Measurements from ENCODE around the gene BTG4.

The BTG4 gene

DNA sequence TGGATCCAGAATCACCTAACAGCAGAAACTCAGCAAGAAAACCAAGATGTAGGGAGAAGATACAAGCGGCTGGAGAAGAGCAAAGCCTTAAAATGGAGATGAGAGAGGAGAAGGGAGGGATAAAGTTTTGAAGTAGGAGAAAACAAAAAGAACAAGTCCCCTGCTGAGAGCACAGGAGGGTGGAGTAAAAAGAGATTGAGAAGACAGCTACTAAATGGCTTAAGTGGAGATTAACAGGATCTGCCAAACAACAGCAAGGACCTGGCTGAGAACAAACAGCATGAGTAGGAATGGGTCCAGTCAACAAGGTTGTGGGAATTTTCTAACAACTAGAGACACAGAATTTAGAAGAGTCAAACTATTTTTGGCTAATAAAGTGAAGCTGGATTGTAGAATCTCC lies 18.1 kb downstream of the BTG4 start:
- no peak for DNase-seq (ENCODE audit: low read depth in 2 of 2)

DNA sequence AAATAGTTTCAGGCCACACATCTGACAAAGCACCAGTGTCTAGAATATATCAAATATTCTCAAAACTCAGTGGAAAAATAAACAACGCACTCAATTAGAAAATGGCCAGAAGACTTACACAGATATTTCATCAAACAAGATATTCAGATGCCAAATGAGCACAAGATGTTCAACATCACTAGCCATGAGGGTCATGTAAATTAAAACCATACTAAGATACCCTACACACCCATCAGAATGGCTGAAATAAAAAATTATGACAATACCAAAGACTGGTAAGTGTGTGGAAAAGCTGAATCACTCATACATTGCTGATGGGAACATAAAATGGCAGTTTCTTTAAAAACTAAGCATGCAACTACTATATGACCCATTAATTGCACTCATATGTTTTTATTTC lies 21.7 kb downstream of the BTG4 start:
- DNase-seq (ENCODE audit: low read depth in 2 of 2): no peak

DNA sequence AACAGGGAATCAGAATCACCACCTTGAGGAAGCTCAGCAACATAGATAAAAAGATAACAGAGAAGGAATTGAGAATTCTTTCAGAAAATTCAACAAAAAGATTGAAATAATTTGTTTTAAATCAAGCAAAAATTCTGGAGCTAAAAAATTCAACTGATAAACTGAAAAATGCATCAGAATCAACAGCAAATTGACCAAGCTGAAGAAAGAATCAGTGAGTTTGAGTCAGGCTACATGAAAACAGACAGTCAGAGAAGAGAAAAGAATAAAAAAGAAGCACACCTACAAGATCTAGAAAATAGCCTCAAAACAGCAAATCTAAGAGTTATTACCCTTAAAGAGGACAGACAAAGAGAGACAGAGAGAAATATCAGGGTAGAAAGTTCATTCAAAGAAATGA lies 28.8 kb downstream of the BTG4 start:
- no peak for DNase-seq (ENCODE audit: low read depth in 2 of 2)

DNA sequence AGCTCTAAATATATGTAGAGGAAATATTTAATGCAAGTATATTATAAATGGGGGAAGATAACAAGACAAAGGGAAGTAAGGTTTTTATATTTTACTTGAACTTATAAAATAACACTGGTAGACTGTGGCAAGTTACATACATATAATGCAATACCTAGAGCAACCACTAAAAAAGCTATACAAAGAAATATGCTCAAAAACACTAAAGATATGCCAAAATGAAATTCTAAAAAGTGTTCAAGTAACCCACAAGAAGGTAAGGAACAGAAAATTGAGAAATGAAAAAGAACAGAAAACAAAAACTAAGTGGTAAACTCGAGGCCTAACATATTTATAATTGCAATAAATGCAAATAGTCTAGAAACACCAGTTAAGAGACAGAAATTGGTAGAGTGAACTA lies 32.5 kb downstream of the BTG4 start:
- no peak for DNase-seq (ENCODE audit: low read depth in 2 of 2)

DNA sequence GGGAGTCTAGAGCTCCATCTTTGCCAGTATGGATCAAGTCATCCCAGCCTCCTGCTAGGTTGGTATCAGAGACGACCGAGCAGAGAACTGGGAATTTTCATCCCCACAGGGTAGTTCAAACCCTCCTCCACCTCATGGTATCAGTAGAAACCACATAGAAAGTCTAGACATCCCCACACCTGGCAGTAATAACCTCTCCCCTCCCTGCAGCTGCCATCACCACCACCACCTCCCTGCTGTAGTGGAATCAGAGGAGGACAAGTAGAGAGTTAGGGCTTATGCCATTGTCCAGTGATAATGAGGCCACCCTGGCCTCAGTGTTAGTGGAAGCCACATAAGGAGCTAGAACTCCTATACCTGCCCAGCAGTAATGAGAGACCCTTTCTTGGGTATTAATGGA lies 34.3 kb downstream of the BTG4 start:
- no peak for DNase-seq (ENCODE audit: low read depth in 2 of 2)

DNA sequence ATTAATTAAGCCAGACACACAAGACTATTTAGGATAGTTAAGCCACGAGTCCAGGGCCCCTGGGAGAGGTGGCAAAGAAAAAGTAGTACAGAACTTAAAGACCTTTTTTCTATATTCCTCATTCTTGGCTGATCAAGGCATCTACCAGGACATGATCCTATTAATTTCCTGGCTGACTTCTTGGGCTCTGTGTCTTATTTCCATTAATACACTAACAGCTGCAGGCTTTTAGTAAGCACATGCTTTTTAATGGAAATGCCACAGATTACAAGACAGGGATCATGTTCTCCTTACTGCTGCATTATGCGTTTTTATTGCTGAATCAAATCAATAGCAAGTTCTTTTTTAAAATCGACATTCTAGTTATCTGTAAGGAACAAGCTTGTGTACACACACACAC lies 35.2 kb downstream of the BTG4 start:
- DNase-seq (ENCODE audit: low read depth in 2 of 2): no peak

DNA sequence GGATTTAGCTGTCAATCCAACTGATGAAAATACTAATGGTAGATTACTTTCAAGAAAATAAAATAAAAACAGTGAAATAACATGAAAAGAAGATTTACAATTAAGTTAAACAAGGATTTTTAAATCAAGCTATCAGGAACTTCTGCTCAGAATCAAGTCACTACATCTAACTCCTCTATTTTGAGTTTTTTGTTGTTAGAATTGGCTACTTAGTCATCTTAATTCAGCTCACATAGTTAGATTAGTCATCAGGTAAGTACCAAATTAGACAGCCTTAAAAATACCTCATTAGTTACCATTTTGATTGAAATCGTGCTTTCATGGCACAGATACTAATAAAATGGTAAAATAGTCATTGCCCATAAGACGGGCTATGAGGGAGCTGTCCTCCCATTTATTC lies 35.8 kb downstream of the BTG4 start:
- DNase-seq (ENCODE audit: low read depth in 2 of 2): no peak

DNA sequence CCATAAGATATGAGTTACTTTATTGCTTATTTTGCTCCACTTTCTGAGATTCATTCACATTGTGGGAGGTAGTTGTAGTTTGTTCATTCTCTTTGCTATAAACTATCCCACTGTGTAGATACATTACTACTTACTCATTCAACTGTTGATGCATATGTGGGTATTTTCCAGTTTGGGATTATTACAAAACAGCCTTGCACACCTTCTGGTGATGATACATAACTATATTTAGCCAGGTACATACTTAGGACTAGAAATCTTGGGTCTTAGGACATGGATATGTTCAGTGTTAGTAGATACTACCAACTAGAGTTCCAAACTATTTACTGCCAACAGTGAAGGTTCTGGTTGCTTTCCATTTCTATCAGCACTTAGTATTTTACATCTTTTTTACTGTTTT lies 37.8 kb downstream of the BTG4 start:
- DNase-seq (ENCODE audit: low read depth in 2 of 2): no peak

DNA sequence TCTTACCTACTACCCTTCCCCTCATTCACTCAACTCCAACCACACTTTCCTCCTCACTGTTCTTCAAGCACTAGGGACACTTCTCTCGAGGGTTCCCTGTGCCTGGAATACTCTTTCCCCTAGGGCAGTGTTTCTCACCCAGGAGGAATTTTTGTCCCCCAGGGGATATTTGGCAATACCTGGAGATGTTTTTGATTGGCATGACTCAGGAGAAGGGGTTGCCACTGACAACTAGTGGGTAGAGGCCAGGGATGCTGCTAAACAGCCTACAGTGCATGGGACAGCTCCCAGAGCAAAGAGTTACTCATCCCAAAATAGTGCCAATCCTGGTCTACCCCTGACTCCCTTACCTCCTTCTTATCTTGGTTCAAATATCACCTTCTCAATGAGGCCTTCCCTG lies 40.0 kb downstream of the BTG4 start:
- DNase-seq (ENCODE audit: low read depth in 2 of 2): no peak

DNA sequence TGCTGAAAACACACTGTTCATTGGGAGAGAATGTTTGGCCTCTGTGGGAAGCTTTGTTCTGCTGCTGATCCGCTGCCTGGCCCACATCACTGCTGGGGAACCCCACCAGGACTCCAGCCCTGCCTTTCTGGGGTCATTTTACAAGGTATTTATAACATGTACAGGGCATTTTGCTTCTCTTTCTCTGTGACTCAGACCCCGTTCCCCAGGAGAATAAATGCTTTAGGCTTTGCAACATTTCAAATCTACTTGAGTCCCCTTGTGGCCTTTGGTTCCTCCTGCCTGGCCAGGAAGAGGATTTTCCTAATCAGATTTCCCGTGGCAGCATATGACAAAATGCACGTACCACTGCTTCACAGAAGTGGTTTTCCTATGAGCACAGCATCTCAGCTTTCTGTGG lies 43.0 kb downstream of the BTG4 start:
- no peak for DNase-seq (ENCODE audit: low read depth in 2 of 2)

DNA sequence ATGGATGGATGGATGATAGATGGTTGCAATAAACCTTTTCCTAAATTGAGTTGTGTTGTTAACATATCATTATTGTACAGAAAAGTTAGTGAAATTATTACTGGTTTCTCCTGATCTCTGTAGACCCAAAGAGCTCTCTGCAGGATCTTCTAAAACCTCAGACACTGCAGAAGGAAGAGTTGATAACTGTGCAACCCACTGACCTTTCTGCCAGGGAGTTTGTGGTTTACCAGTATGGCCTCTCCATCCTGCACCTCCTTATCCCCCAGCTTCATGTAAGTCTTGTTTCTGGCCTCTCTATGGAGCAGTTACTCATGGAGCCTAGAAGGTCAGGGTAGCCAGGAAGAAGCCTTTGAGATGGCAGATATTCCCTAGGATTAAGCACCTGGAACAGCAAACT lies 45.6 kb downstream of the BTG4 start:
- DNase-seq (ENCODE audit: low read depth in 2 of 2): no peak

DNA sequence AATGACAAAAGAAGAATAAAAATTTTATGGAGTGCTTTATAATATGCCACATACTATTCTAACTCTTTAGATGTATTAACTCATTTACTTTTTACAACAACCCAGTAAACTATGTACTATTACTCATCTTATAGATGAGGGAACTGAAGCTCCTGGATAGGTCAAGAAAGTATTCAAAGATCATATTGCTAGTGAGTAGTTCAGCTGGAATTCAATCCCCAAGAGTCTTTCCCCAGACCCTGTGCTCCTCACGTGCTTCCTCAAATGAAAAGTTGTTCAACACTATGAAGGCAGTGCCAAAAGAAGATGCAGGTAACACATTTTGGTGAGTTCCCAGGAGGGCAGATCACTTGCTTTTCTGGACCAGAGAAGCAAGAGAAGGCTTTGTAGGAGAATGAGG lies 46.8 kb downstream of the BTG4 start:
- no peak for DNase-seq (ENCODE audit: low read depth in 2 of 2)

DNA sequence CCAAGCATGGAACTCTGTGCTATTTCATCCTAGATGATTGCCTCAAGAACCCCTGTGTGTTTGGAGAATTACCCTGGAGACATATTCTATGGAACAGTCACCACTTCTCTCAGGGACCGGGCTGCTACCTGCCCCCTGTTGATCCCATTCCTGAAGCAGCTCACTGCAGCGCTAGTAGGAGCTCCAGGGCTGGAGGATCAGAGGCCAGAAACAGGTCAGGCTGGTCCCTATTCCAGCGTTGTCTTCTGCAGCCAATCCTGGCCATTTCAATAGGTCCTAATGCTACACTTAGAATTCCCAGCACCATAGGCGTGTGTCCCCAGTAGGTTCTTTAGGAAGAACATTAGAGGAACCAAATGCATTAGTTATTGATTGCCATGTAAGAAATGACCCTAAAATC lies 48.9 kb downstream of the BTG4 start:
- DNase-seq (ENCODE audit: low read depth in 2 of 2): no peak

DNA sequence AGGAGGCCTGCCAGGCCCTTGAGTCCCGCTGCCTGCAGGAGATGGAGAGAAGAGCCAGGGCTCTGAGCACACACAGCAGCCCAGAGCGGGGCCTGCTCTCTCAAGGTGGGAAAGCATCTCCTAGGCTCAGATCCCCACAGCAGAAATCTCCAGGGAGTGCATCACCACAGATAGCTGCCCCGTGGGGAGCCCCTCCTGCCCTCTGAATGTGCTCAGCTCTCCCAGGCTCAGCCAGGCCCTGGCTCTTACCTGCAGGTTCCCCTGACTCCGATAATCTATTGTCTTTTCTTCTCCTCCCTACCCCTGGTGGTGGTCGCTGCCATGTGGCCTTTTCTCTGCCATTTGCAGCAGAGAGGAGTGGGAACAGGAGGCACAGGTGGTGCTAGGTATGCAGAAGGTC lies 49.9 kb downstream of the BTG4 start:
- DNase-seq (ENCODE audit: low read depth in 2 of 2): no peak

DNA sequence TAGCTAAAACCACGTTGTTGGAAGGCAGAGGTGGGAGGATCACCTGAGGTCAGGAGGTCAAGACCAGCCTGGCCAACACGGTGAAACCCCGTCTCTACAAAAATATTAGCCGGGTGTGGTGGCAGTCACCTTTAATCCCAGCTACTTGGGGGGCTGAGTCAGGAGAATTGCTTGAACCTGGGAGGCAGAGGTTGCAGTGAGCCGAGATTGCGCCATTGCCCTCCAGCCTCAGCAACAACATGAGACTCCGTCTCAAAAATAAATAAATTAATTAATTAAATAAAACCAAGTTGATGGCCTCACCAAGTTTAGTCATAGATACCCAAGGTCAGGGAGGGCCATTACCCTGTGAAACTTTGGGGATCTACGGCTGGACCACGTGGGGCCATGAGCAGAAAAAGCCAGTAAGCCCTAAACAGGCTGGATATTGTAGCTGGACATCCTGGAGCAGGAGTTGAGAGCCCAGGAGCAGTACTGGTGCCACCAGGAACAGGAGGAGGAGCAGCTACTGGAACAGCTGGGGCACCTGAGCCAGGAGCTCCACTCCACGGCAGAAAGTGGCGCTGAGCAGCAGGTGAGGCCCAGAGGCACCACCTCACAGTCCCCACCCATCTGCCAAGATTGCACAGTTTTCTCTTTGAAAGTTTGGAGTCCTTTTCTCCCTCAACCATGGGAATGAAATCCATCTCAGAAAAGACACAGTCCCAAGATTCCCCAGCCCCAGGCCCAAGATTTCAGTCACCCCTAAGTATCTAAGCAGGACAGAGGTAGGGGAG lies 50.5 kb downstream of the BTG4 start:
- DNase-seq (ENCODE audit: low read depth in 2 of 2): no peak

DNA sequence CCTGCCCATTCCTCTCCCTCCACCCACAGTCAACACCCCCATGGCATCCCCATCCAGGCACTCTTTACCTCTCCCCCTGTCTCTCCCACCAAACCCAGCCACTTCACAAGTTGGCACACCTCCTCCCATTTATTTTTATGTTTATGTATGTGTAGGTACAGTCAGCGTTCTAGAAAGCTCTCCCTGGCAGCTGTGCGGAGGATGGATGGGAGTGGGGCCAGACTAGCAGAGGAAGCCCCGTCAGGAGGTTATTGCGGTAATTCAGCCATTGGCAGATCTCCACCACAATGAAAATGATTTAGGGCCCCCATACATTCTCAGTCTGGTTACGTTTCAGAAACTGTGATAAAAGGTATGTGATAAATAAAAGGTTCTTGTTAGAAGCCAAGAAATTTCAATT lies 51.3 kb downstream of the BTG4 start:
- DNase-seq (ENCODE audit: low read depth in 2 of 2): no peak

DNA sequence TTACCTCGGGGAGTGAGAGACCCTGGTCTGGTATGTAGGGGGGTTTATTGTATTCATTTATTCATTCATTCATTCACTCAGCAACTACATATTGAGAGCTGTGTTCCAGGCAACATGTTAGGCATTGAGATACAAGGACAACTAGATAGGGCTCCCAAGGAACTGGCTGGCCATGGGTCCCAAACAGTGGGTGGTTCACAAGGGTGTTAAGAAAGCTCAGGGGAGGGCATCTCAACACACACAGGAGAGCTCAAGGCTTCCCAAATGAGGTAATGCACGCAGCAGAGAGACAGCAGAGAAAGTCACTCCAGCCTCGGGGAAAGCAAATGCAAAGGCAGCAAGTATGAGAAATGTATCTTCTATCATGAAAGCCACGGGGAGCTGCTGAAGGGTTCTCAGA lies 51.8 kb downstream of the BTG4 start:
- DNase-seq (ENCODE audit: low read depth in 2 of 2): no peak

DNA sequence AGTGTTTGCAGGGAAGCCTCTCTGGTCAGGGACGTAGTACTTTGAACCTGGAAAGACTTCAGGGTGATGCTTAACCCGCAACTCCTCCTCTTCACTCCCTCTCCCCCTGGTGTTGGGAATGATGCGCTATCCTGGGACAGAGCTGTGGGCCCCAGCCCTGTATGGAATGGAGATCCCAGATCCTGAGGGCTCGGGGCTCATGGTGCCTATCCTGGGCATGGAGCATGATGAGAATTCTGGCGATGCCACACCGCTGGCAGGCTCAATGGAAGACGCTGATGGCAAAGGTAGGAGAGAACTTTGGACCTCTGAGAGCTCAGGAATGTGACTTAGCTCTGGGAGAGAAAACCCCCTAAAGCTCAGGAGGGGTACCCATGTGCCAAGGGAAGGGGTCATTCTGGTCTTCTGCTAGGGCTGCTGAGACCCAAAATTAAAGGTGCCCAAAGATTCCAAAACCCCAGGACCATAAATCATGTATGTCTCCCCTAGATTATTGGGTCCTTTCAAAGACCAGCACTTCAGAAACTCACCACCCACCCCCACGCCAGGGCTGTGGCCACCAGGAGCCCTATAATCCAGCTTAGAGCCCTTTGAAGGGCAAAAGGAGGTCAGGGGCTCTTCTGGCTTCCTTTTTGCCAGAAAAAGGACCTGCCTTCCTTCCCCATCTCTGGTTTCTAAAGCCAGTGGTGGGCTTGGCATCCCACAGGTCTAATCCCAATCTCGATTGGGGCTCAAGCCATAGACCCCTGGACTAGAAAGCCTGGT lies 52.5 kb downstream of the BTG4 start:
- DNase-seq (ENCODE audit: low read depth in 2 of 2): no peak

DNA sequence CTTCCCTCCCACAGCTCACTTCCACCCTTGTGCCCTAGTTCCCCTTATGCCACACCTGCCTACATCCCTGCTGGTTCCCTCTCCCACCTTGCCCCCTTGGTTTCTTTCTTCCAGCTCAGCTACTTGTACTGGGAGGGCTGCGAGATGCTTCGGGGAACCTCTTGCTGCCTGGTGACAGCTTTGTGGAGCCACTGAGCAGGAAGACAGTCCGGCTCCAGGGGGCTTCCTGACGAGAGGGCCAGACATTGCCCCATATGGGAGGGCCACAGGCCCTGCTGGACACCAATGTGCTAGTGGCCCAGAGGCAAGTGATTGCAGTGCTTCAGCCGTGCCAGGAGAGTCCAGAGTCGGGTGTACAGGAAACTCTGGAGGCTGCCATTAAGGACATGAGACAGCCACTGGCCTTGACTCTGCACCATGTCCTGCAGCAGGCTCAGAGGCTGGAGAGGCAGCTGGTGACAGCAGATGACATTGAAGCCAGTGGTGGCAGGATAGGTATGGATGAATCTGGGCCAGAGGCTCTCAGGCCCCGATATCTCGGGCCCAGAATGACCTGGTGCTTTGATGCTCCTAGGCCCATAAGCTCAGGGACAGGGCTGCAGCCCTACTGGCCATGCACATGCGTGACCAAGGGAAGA lies 54.3 kb downstream of the BTG4 start:
- DNase-seq (ENCODE audit: low read depth in 2 of 2): no peak

DNA sequence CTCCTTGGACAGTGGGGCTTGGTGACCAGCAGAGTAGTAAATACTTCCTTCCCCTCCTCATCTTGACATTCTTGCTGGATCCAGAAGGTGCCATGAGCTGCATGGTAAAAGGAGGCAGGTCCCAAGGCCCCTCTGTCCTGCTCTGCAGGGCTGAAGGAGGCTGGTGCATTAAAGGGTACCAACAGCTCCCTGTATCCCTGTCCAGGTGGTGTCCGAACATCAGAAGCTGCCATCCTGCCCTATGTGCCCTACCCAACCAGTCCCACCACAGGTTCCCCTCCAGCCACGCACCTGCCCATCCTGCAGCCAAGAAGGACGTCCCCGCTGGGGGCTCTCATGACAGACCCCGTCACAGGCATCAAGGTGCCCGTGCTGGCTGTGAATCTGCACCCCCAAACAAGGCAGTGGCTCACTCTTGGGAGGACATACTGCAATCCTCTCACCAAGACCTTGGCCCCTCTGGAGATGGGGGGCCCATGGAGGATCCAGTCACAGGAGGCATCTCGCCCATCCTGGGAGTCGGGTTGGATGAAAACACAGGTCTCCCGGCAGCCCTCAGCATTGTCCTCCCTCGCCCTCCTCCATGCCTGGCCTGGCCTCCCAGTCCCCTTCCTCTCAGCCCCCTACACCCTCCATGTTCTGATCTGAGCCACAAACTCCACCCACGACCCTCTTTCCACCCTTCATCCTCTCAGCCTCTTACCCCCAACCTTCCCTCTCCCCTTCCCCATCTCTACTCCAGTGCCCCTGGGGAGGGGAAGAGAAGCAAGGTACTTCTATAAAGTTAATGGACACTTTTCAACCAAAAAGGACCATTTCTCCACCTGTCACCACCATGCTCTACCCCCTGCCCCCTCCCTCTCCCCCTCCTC lies 55.1 kb downstream of the BTG4 start:
- no peak for DNase-seq (ENCODE audit: low read depth in 2 of 2)

DNA sequence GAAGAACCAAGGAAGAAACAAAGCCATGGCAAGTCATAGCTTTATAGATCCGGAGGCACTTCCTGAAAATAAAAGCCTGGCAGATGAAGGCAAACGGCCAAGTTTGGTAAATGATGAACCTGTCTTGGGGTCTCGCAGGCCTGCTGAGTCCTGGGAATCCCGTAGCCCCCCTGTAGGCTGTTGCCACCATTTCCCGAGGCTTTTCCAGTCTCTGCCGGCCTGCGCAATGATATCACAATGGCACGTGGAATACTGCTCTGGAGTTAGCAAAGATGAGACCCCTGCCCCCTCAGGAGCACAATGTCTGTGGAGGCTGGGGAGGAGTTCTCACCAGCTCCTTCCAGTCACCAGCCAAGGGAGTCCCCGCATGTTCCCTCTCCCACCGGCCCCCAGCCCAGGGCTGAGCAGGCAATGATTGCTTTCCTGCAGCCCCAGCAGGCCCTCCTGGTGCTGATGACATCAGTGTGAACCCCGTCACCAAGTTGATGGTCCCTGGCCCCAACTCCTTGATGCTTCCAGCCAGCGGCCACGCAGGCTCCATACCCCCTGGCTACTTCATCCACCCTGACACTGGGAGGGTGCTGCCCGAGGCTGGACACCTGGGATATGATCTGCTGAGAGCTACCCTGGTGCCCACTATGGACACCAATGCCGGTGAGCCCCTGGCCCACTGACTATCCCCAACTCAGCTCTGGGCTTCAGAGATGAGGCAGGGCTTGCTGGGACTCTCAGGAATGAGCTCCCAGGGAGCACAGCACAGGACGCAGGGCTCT lies 55.9 kb downstream of the BTG4 start:
- DNase-seq (ENCODE audit: low read depth in 2 of 2): no peak
